ENCODE results near the gene GPD2. TPM values are rescaled to one million over a fixed set of nuclear protein-coding genes. Genes with fewer than 3 reads are reported as not detected.

Gene GPD2
- total RNA-seq, 1 donor from 2014 or later, result 17.2 TPM

- no peak overlapping the region for H3K4me3 ChIP-seq (ENCODE audit: low read length in 3 of 3)
- H3K4me1 ChIP-seq (ENCODE audit: control insufficient read depth in 3 of 3, insufficient read depth in 3 of 3, low read length in 3 of 3), result peaks cover 4 to 17% (median 10%) of the 10 kb centered on the region in 3 donors
- no peaks in the 10 kb centered on the region for H3K9me3 ChIP-seq (ENCODE audit: control insufficient read depth in 3 of 3, low read length in 3 of 3)
- no peaks in the 10 kb centered on the region for H3K27me3 ChIP-seq (ENCODE audit: control insufficient read depth in 3 of 3, insufficient read depth in 3 of 3, low read length in 3 of 3)
- no peaks in the 10 kb centered on the region for H3K36me3 ChIP-seq (ENCODE audit: control insufficient read depth in 3 of 3, insufficient read depth in 3 of 3, low read length in 3 of 3)
- H3K27ac ChIP-seq (ENCODE audit: low read depth, low read length), result peak overlapping the region; percentile 15
- no peak overlapping the region for H3K9ac ChIP-seq (ENCODE audit: low read depth in 1 of 3, low read length in 3 of 3)
These were observed 34.3 kb upstream of the GPD2 start for GRCh38 chr2:156401861-156402260.

GRCh38 chr2:156405586-156405985, 30.6 kb upstream of the GPD2 start:
- H3K27ac ChIP-seq (ENCODE audit: low read depth, low read length), result no peak overlapping the region
- H3K9me3 ChIP-seq (ENCODE audit: control insufficient read depth in 3 of 3, low read length in 3 of 3), result no peaks in the 10 kb centered on the region
- no peak overlapping the region for H3K4me3 ChIP-seq (ENCODE audit: low read length in 3 of 3)
- no peak overlapping the region for H3K9ac ChIP-seq (ENCODE audit: low read depth in 1 of 3, low read length in 3 of 3)
- no peaks in the 10 kb centered on the region for H3K27me3 ChIP-seq (ENCODE audit: control insufficient read depth in 3 of 3, insufficient read depth in 3 of 3, low read length in 3 of 3)
- H3K4me1 ChIP-seq (ENCODE audit: control insufficient read depth in 3 of 3, insufficient read depth in 3 of 3, low read length in 3 of 3), result peaks cover 0 to 7% (median 3%) of the 10 kb centered on the region in 3 donors
- no peaks in the 10 kb centered on the region for H3K36me3 ChIP-seq (ENCODE audit: control insufficient read depth in 3 of 3, insufficient read depth in 3 of 3, low read length in 3 of 3)

GRCh38 chr2:156411835-156412234, 24.3 kb upstream of the GPD2 start:
- H3K9me3 ChIP-seq (ENCODE audit: control insufficient read depth in 3 of 3, low read length in 3 of 3), result no peaks in the 10 kb centered on the region
- no peak overlapping the region for H3K27ac ChIP-seq (ENCODE audit: low read depth, low read length)
- no peak overlapping the region for H3K4me3 ChIP-seq (ENCODE audit: low read length in 3 of 3)
- H3K27me3 ChIP-seq (ENCODE audit: control insufficient read depth in 3 of 3, insufficient read depth in 3 of 3, low read length in 3 of 3), result no peaks in the 10 kb centered on the region
- H3K9ac ChIP-seq (ENCODE audit: low read depth in 1 of 3, low read length in 3 of 3), result no peak overlapping the region
- H3K36me3 ChIP-seq (ENCODE audit: control insufficient read depth in 3 of 3, insufficient read depth in 3 of 3, low read length in 3 of 3), result no peaks in the 10 kb centered on the region
- H3K4me1 ChIP-seq (ENCODE audit: control insufficient read depth in 3 of 3, insufficient read depth in 3 of 3, low read length in 3 of 3), result no peaks in the 10 kb centered on the region

- Histone ChIP-seq H3K9ac (ENCODE audit: low read depth in 1 of 3, low read length in 3 of 3) (no peak overlapping the region), H3K27ac (ENCODE audit: low read depth, low read length) (no peak overlapping the region), H3K27me3 (ENCODE audit: control insufficient read depth in 3 of 3, insufficient read depth in 3 of 3, low read length in 3 of 3) (no peaks in the 10 kb centered on the region), H3K9me3 (ENCODE audit: control insufficient read depth in 3 of 3, low read length in 3 of 3) (no peaks in the 10 kb centered on the region), H3K4me3 (ENCODE audit: low read length in 3 of 3) (no peak overlapping the region), H3K36me3 (ENCODE audit: control insufficient read depth in 3 of 3, insufficient read depth in 3 of 3, low read length in 3 of 3) (no peaks in the 10 kb centered on the region), H3K4me1 (ENCODE audit: control insufficient read depth in 3 of 3, insufficient read depth in 3 of 3, low read length in 3 of 3) (no peaks in the 10 kb centered on the region)
These were observed 14.3 kb upstream of the GPD2 start for GRCh38 chr2:156421851-156422250.

GRCh38 chr2:156423674-156424282, 12.4 kb upstream of the GPD2 start:
- Histone ChIP-seq H3K9me3 (ENCODE audit: control insufficient read depth in 3 of 3, low read length in 3 of 3) (no peaks in the 10 kb centered on the region), H3K9ac (ENCODE audit: low read depth in 1 of 3, low read length in 3 of 3) (no peak overlapping the region), H3K4me1 (ENCODE audit: control insufficient read depth in 3 of 3, insufficient read depth in 3 of 3, low read length in 3 of 3) (peaks cover 1 to 7% (median 3%) of the 10 kb centered on the region in 3 donors), H3K4me3 (ENCODE audit: low read length in 3 of 3) (no peak overlapping the region), H3K27ac (ENCODE audit: low read depth, low read length) (no peak overlapping the region), H3K27me3 (ENCODE audit: control insufficient read depth in 3 of 3, insufficient read depth in 3 of 3, low read length in 3 of 3) (no peaks in the 10 kb centered on the region), H3K36me3 (ENCODE audit: control insufficient read depth in 3 of 3, insufficient read depth in 3 of 3, low read length in 3 of 3) (no peaks in the 10 kb centered on the region)

GRCh38 chr2:156427074-156427473, 9.1 kb upstream of the GPD2 start:
- Histone ChIP-seq H3K27me3 (ENCODE audit: control insufficient read depth in 3 of 3, insufficient read depth in 3 of 3, low read length in 3 of 3) (no peaks in the 10 kb centered on the region), H3K4me1 (ENCODE audit: control insufficient read depth in 3 of 3, insufficient read depth in 3 of 3, low read length in 3 of 3) (peaks cover 10 to 22% (median 18%) of the 10 kb centered on the region in 3 donors), H3K9me3 (ENCODE audit: control insufficient read depth in 3 of 3, low read length in 3 of 3) (no peaks in the 10 kb centered on the region), H3K36me3 (ENCODE audit: control insufficient read depth in 3 of 3, insufficient read depth in 3 of 3, low read length in 3 of 3) (no peaks in the 10 kb centered on the region), H3K4me3 (ENCODE audit: low read length in 3 of 3) (no peak overlapping the region), H3K27ac (ENCODE audit: low read depth, low read length) (no peak overlapping the region), H3K9ac (ENCODE audit: low read depth in 1 of 3, low read length in 3 of 3) (no peak overlapping the region)

GRCh38 chr2:156429211-156429610, 7.0 kb upstream of the GPD2 start:
- H3K4me1 ChIP-seq (ENCODE audit: control insufficient read depth in 3 of 3, insufficient read depth in 3 of 3, low read length in 3 of 3), result peaks cover 10 to 22% (median 18%) of the 10 kb centered on the region in 3 donors
- H3K27me3 ChIP-seq (ENCODE audit: control insufficient read depth in 3 of 3, insufficient read depth in 3 of 3, low read length in 3 of 3), result no peaks in the 10 kb centered on the region
- no peaks in the 10 kb centered on the region for H3K9me3 ChIP-seq (ENCODE audit: control insufficient read depth in 3 of 3, low read length in 3 of 3)
- H3K9ac ChIP-seq (ENCODE audit: low read depth in 1 of 3, low read length in 3 of 3), result peak overlapping the region in 1 of 3 donors; percentile 3
- no peak overlapping the region for H3K4me3 ChIP-seq (ENCODE audit: low read length in 3 of 3)
- peak overlapping the region; percentile 49 for H3K27ac ChIP-seq (ENCODE audit: low read depth, low read length)
- no peaks in the 10 kb centered on the region for H3K36me3 ChIP-seq (ENCODE audit: control insufficient read depth in 3 of 3, insufficient read depth in 3 of 3, low read length in 3 of 3)

- Histone ChIP-seq H3K9me3 (ENCODE audit: control insufficient read depth in 3 of 3, low read length in 3 of 3) (no peaks in the 10 kb centered on the region), H3K27me3 (ENCODE audit: control insufficient read depth in 3 of 3, insufficient read depth in 3 of 3, low read length in 3 of 3) (no peaks in the 10 kb centered on the region), H3K36me3 (ENCODE audit: control insufficient read depth in 3 of 3, insufficient read depth in 3 of 3, low read length in 3 of 3) (no peaks in the 10 kb centered on the region), H3K27ac (ENCODE audit: low read depth, low read length) (peak overlapping the region; percentile 86), H3K4me1 (ENCODE audit: control insufficient read depth in 3 of 3, insufficient read depth in 3 of 3, low read length in 3 of 3) (peaks cover 18 to 31% (median 29%) of the 10 kb centered on the region in 3 donors), H3K9ac (ENCODE audit: low read depth in 1 of 3, low read length in 3 of 3) (no peak overlapping the region), H3K4me3 (ENCODE audit: low read length in 3 of 3) (no peak overlapping the region)
These were observed 5.8 kb upstream of the GPD2 start for GRCh38 chr2:156430236-156430979.

- Histone ChIP-seq H3K9ac (ENCODE audit: low read depth in 1 of 3, low read length in 3 of 3) (no peak overlapping the region), H3K4me1 (ENCODE audit: control insufficient read depth in 3 of 3, insufficient read depth in 3 of 3, low read length in 3 of 3) (peaks cover 19 to 31% (median 30%) of the 10 kb centered on the region in 3 donors), H3K27me3 (ENCODE audit: control insufficient read depth in 3 of 3, insufficient read depth in 3 of 3, low read length in 3 of 3) (no peaks in the 10 kb centered on the region), H3K9me3 (ENCODE audit: control insufficient read depth in 3 of 3, low read length in 3 of 3) (no peaks in the 10 kb centered on the region), H3K36me3 (ENCODE audit: control insufficient read depth in 3 of 3, insufficient read depth in 3 of 3, low read length in 3 of 3) (no peaks in the 10 kb centered on the region), H3K27ac (ENCODE audit: low read depth, low read length) (peak overlapping the region; percentile 86), H3K4me3 (ENCODE audit: low read length in 3 of 3) (peak overlapping the region in 1 of 3 donors; percentile 7)
These were observed 5.2 kb upstream of the GPD2 start for GRCh38 chr2:156430980-156431358.

Data from skeletal muscle tissue (tissue), 4 donors.